Liver (tissue), 9 donors: Measurements from ENCODE around the gene ARHGEF7. TPM values are rescaled to one million over a fixed set of nuclear protein-coding genes. Genes with fewer than 3 reads are reported as not detected.

Experiments used
- DNase-seq: peaks from one replicate; pipeline ENCODE4 v3.0.0-alpha.2; 2017; ENCODE audit warnings: low spot score
- H3K27ac ChIP-seq, 2 donors: one replicate each; pipeline ENCODE4 v1.7.0; 2013; ENCODE audit warnings: inconsistent platforms in 2 of 2, low read length in 2 of 2, control low read depth in 1 of 2, low read depth in 1 of 2, mild to moderate bottlenecking in 1 of 2
- H3K27me3 ChIP-seq, 4 donors: one replicate each; pipeline versions ENCODE4 v1.6.1 to v1.7.0; 2013; ENCODE audit warnings: low read length in 3 of 4, inconsistent platforms in 1 of 4, mild to moderate bottlenecking in 1 of 4, moderate library complexity in 1 of 4; ENCODE audit not compliant: control insufficient read depth in 4 of 4, insufficient read depth in 4 of 4
- H3K36me3 ChIP-seq, 4 donors: one replicate each; pipeline versions ENCODE4 v1.6.1 to v1.7.0; 2013; ENCODE audit warnings: low read length in 3 of 4, mild to moderate bottlenecking in 3 of 4, low read depth in 1 of 4, moderate library complexity in 1 of 4; ENCODE audit not compliant: control insufficient read depth in 4 of 4, insufficient read depth in 3 of 4
- H3K4me1 ChIP-seq, 4 donors: one replicate each; pipeline versions ENCODE4 v1.6.1 to v1.7.0; 2013; ENCODE audit warnings: low read length in 3 of 4, mild to moderate bottlenecking in 3 of 4, moderate library complexity in 1 of 4; ENCODE audit not compliant: control insufficient read depth in 4 of 4, insufficient read depth in 4 of 4
- H3K4me3 ChIP-seq, 3 donors: one replicate each; pipeline versions ENCODE4 v1.6.1 to v1.7.0; 2013; ENCODE audit warnings: low read length in 3 of 3, control low read depth in 1 of 3, low read depth in 1 of 3, mild to moderate bottlenecking in 1 of 3
- H3K9ac ChIP-seq, 2 donors: one replicate each; pipeline ENCODE4 v1.7.0; 2013; ENCODE audit warnings: low read length in 2 of 2, mild to moderate bottlenecking in 2 of 2, moderate library complexity in 2 of 2, control low read depth in 1 of 2, low read depth in 1 of 2
- H3K9me3 ChIP-seq, 4 donors: one replicate each; pipeline versions ENCODE4 v1.6.1 to v1.7.0; 2013; ENCODE audit warnings: low read length in 3 of 4; ENCODE audit not compliant: control insufficient read depth in 4 of 4
- ATF3 ChIP-seq: IDR thresholded peaks from 2 replicates; pipeline ENCODE4 v1.6.1; 2016; ENCODE audit warnings: antibody characterized with exemption
- FOXA1 ChIP-seq: IDR thresholded peaks from 2 replicates; pipeline ENCODE4 v1.6.1; 2016; ENCODE audit warnings: antibody characterized with exemption
- GABPA ChIP-seq, 2 donors: IDR thresholded peaks in 1 of 2; conservative IDR thresholded peaks in 1 of 2; 2 replicates each; pipeline ENCODE4 v1.6.1; 2016; ENCODE audit warnings: antibody characterized with exemption in 2 of 2, mild to moderate bottlenecking in 1 of 2, moderate library complexity in 1 of 2
- HNF4A ChIP-seq, 2 donors: conservative IDR thresholded peaks; 2 replicates each; pipeline ENCODE4 v1.6.1; 2016; ENCODE audit warnings: antibody characterized with exemption in 2 of 2, mild to moderate bottlenecking in 2 of 2
- JUND ChIP-seq, 2 donors: IDR thresholded peaks; 2 replicates each; pipeline ENCODE4 v1.6.1; 2016; ENCODE audit warnings: antibody characterized with exemption in 2 of 2
- REST ChIP-seq: IDR thresholded peaks from 2 replicates; pipeline ENCODE4 v1.6.1; 2016; ENCODE audit warnings: antibody characterized with exemption, mild to moderate bottlenecking
- SP1 ChIP-seq: IDR thresholded peaks from 2 replicates; pipeline ENCODE4 v1.6.1; 2018; ENCODE audit warnings: antibody characterized with exemption, mild to moderate bottlenecking
- TAF1 ChIP-seq: conservative IDR thresholded peaks from 2 replicates; pipeline ENCODE4 v1.6.1; 2016; ENCODE audit warnings: antibody characterized with exemption, mild to moderate bottlenecking
- YY1 ChIP-seq: IDR thresholded peaks from 2 replicates; pipeline ENCODE4 v1.6.1; 2016; ENCODE audit warnings: antibody characterized with exemption, mild to moderate bottlenecking
- ZBTB33 ChIP-seq: IDR thresholded peaks from 2 replicates; pipeline ENCODE4 v1.6.1; 2016; ENCODE audit warnings: antibody characterized with exemption
- WGBS: extraction: QIAGEN DNeasy Blood & Tissue Kit; methylation state at CpG from one replicate; pipeline ENCODE4 v1.1.7; 2013; 5-methylcytosine and 5-hydroxymethylcytosine counted together
- polyA plus RNA-seq, 2 donors: library from polyadenylated mRNA; stranded (reverse) in 1 of 2; unstranded in 1 of 2; fragments of 200-250 nt in 1 of 2; fragments of >200 nt in 1 of 2; fragmentation: Nextera tagmentation in 1 of 2; extraction: Ambion mirVana in 1 of 2; gene quantifications; one replicate each; pipeline versions ENCODE4 v1.2.1 to v1.2.3, GENCODE V29; 2013 to 2015
- total RNA-seq, 2 donors: library from RNA; depleted of rRNA; stranded (reverse); fragments of >200 nt; gene quantifications; one replicate each; pipeline ENCODE4 v1.2.3, GENCODE V29; 2014
- donor health status: healthy.
- donor health status: healthy.
- donor health status: healthy.
- donor health status: healthy.
- donor health status: healthy.

Gene ARHGEF7
- total and polyA plus RNA-seq, 4 donors: 10.3 to 37.5 (median 20.1) TPM

GRCh38 chr13:111204438-111205177, 89.5 kb downstream of the ARHGEF7 start:
- H3K27ac ChIP-seq: no peak overlapping the region
- H3K4me1 ChIP-seq: peaks cover 8 to 18% (median 13%) of the 10 kb centered on the region in 4 donors
- H3K36me3 ChIP-seq: peaks cover 0 to 6% (median 3%) of the 10 kb centered on the region in 4 donors
- no peaks in the 10 kb centered on the region for H3K9me3 ChIP-seq
- WGBS: 56% methylated on average over 16 of the region's 16 CpGs
- peak overlapping the region in 1 of 3 donors; percentile 4 for H3K4me3 ChIP-seq
- no peaks in the 10 kb centered on the region for H3K27me3 ChIP-seq
- DNase-seq: no peak
- TF ChIP-seq TAF1 (no peak), ZBTB33 (no peak), ATF3 (no peak), SP1 (no peak), JUND (IDR thresholded peaks at IDR 0.05) (no peak), GABPA (IDR thresholded peaks at IDR 0.05 in 1 of 2, conservative IDR thresholded peaks at IDR 0.05 in 1 of 2) (no peak), YY1 (no peak), REST (no peak)
- no peak overlapping the region for H3K9ac ChIP-seq

- 89% methylated on average over 12 of the region's 12 CpGs for WGBS
- TF ChIP-seq HNF4A (conservative IDR thresholded peaks at IDR 0.05) (no peak), ZBTB33 (no peak), ATF3 (no peak), FOXA1 (no peak)
- Histone ChIP-seq H3K9me3 (no peaks in the 10 kb centered on the region), H3K36me3 (peaks cover 0 to 6% (median 4%) of the 10 kb centered on the region in 4 donors), H3K4me3 (no peak overlapping the region), H3K27me3 (no peaks in the 10 kb centered on the region), H3K27ac (no peak overlapping the region), H3K4me1 (peaks cover 8 to 23% (median 15%) of the 10 kb centered on the region in 4 donors), H3K9ac (no peak overlapping the region)
- DNase-seq: no peak
Measured at GRCh38 chr13:111206148-111206547, 91.0 kb downstream of the ARHGEF7 start.
